Liver (tissue), 3 donors: ENCODE data around the gene PRMT9.

Experiments used
- CTCF ChIP-seq: fragments of 150-350 bp; IDR thresholded peaks from 2 replicates; pipeline ENCODE4 v1.5.1; 2017; ENCODE audit warnings: improper control_type of control experiment, low read depth, low read length; ENCODE audit not compliant: missing input control
- JUND ChIP-seq, 2 donors: IDR thresholded peaks; 2 replicates each; pipeline ENCODE4 v1.6.1; 2016; ENCODE audit warnings: antibody characterized with exemption in 2 of 2
- RAD21 ChIP-seq, 2 donors: IDR thresholded peaks; 2 replicates each; pipeline ENCODE4 v1.6.1; 2016; ENCODE audit warnings: antibody characterized with exemption in 2 of 2, mild to moderate bottlenecking in 2 of 2
- REST ChIP-seq: IDR thresholded peaks from 2 replicates; pipeline ENCODE4 v1.6.1; 2016; ENCODE audit warnings: antibody characterized with exemption, mild to moderate bottlenecking
- SP1 ChIP-seq: IDR thresholded peaks from 2 replicates; pipeline ENCODE4 v1.6.1; 2018; ENCODE audit warnings: antibody characterized with exemption, mild to moderate bottlenecking
- donor health status: healthy.
- donor health status: healthy.

- TF ChIP-seq RAD21 (IDR thresholded peaks at IDR 0.05) (no peak), CTCF (no peak), REST (no peak), SP1 (no peak), JUND (IDR thresholded peaks at IDR 0.05) (no peak)
These were observed 53.9 kb downstream of the PRMT9 start for GRCh38 chr4:147629783-147630730.
